Pancreas (tissue), 10 donors: ENCODE data around the gene ARHGAP30. TPM values are rescaled to one million over a fixed set of nuclear protein-coding genes. Genes with fewer than 3 reads are reported as not detected.
"Not testable (repeated sequence)": the region's sequence is repeated elsewhere in the genome, so short reads cannot be mapped to it uniquely, and the experiment has no call there.

ENCODE experiments used
- ATAC-seq, 4 donors: fragments of 200-7000 bp; cut with Tn5 transposase; one replicate each; pipeline versions ENCODE4 v1.8.0 to v1.9.1; 2020; ENCODE audit warnings: mild to moderate bottlenecking in 4 of 4, moderate library complexity in 4 of 4
- DNase-seq, 6 donors: peaks; one replicate each; pipeline ENCODE4 v3.0.0-alpha.2; 2020
- FAIRE-seq: peaks from 2 replicates; lab custom pipeline; 2012; peaks lifted over from hg19 to GRCh38; lab: Jason Lieb, UNC
- H3K27ac ChIP-seq, 4 donors: fragments of 200-600 bp; sonication (generic); 1 replicate in 3 of 4; 2 replicates in 1 of 4; pipeline versions ENCODE4 v1.5.0 to v1.8.0; 2020
- H3K27me3 ChIP-seq, 4 donors: fragments of 200-600 bp; one replicate each; pipeline ENCODE4 v1.8.0; 2021
- H3K36me3 ChIP-seq, 3 donors: fragments of 200-600 bp; sonication (generic) in 1 of 3; one replicate each; pipeline versions ENCODE4 v1.5.0 to v1.8.0; 2020 to 2021
- H3K4me1 ChIP-seq, 3 donors: fragments of 200-600 bp; one replicate each; pipeline ENCODE4 v1.8.0; 2021
- H3K4me3 ChIP-seq, 4 donors: fragments of 200-600 bp; sonication (generic) in 2 of 4; one replicate each; pipeline versions ENCODE4 v1.5.0 to v1.8.0; 2020 to 2021
- H3K9me3 ChIP-seq, 4 donors: fragments of 200-600 bp; one replicate each; pipeline ENCODE4 v1.8.0; 2021
- CTCF ChIP-seq, 4 donors: fragments of 200-600 bp; sonication (generic) in 3 of 4; IDR thresholded peaks; one replicate each; pipeline versions ENCODE4 v1.5.0 to v1.8.0; 2021; ENCODE audit warnings: antibody characterized with exemption in 4 of 4
- WGBS, 2 donors: extraction: QIAGEN DNeasy Blood & Tissue Kit; methylation state at CpG; one replicate each; pipeline ENCODE4 v1.1.7; 2013; 5-methylcytosine and 5-hydroxymethylcytosine counted together
- intact Hi-C, 3 donors: fragments of 100-400 bp; cut with DNase I; formaldehyde crosslinking; loops; one replicate each; pipeline versions ENCODE4 v1.11.1 to v1.14.2; 2022
- polyA plus RNA-seq, 2 donors: library from polyadenylated mRNA; stranded (reverse); fragments of 200-250 nt; gene quantifications; one replicate each; pipeline ENCODE4 v1.2.3, GENCODE V29; 2013
- total RNA-seq, 6 donors: library from RNA; stranded (reverse); fragmentation: NEBNext Ultra II Directional in 4 of 6; extraction: Animal tissue kit (Norgen Biotek cat#: 25700) in 4 of 6; gene quantifications; one replicate each; pipeline versions ENCODE4 v1.2.1 to v1.2.4, GENCODE V29; 2021 to 2023
- donor health status: healthy with polysubstance abuse.
- donor health status: DM: no; HTN: no; CAD: no; lungs with moderate emphysema.
- donor health status: DM: no; HTN: no; CAD: no.
- donor health status: control.
- donor health status: control.
- donor health status: Bipolar disorder and iron deficiency.
- donor health status: DM: yes; HTN: yes; CAD: no.
- donor health status: DM: no; HTN: no; CAD: no.
- donor health status: DM: no; HTN: no; CAD: no.
- donor health status: DM: yes; HTN: yes; CAD: no.

The ARHGAP30 gene
- total and polyA plus RNA-seq, 8 donors = 0.43 to 9.1 (median 1.7) TPM

GRCh38 chr1:161021165-161021969 lies 48.3 kb downstream of the ARHGAP30 start:
- Histone ChIP-seq H3K4me1 (peaks cover 12 to 33% (median 26%) of the 10 kb centered on the region in 3 donors), H3K36me3 (no peaks in the 10 kb centered on the region), H3K4me3 (peak overlapping the region; percentile 47 to 88 (median 74)), H3K27me3 (no peaks in the 10 kb centered on the region), H3K9me3 (no peaks in the 10 kb centered on the region), H3K27ac (peak overlapping the region; percentile 85 to 93 (median 88))
- DNase-seq = peak; percentile 97 to 100 (median 99)
- no peak for TF ChIP-seq CTCF (IDR thresholded peaks at IDR 0.05)
- no peak for FAIRE-seq
- intact Hi-C loops = no loop called here
- ATAC-seq = peak; percentile 94 to 96 (median 96)
- WGBS, 2 donors = 8 to 12% methylated on average over 33 to 34 of the region's 34 CpGs

GRCh38 chr1:161020509-161021164 lies 49.1 kb downstream of the ARHGAP30 start, which contains the start of gene F11R:
Gene F11R, minus strand, starts transcription at chr1:161021152. Its CDS starts 79 bp downstream, at chr1:161021073.
- intact Hi-C loops = no loop called here
- Histone ChIP-seq H3K4me3 (peak within 1 kb of the TSS; percentile 47 to 88 (median 74)), H3K4me1 (peaks cover 12 to 33% (median 26%) of the 10 kb centered on the region in 3 donors), H3K9me3 (no peaks in the 10 kb centered on the region), H3K27me3 (no peaks in the 10 kb centered on the region), H3K36me3 (no peaks in the 10 kb centered on the region), H3K27ac (peak within 1 kb of the TSS; percentile 85 to 93 (median 88))
- DNase-seq = peak in 5 of 6 donors; percentile 55 to 78 (median 71)
- FAIRE-seq = no peak
- peak; percentile 46 to 67 (median 52) for ATAC-seq
- peak in 2 of 4 donors; percentile 10 to 11 for TF ChIP-seq CTCF (IDR thresholded peaks at IDR 0.05)
- WGBS, 2 donors = 0 to 1% methylated on average over 32 to 36 of the region's 36 CpGs

- no peaks in the 10 kb centered on the region for H3K36me3 ChIP-seq
- no peaks in the 10 kb centered on the region for H3K9me3 ChIP-seq
- WGBS, 2 donors = 3 to 6% methylated on average over 10 of the region's 10 CpGs
- peaks cover 12 to 37% (median 26%) of the 10 kb centered on the region in 3 donors for H3K4me1 ChIP-seq
- peak overlapping the region; percentile 47 to 88 (median 74) for H3K4me3 ChIP-seq
- intact Hi-C loops = no loop called here
- ATAC-seq (peak in 2 of 4 donors; percentile 1 to 9), DNase-seq (no peak), FAIRE-seq (no peak)
- no peak for TF ChIP-seq CTCF (IDR thresholded peaks at IDR 0.05)
- H3K27me3 ChIP-seq = no peaks in the 10 kb centered on the region
- H3K27ac ChIP-seq = peak overlapping the region; percentile 85 to 93 (median 88)
Measured at GRCh38 chr1:161019751-161020495, 49.8 kb downstream of the ARHGAP30 start.

GRCh38 chr1:161019111-161019660 lies 50.5 kb downstream of the ARHGAP30 start:
- H3K36me3 ChIP-seq, H3K27me3 ChIP-seq, intact Hi-C loops, FAIRE-seq, DNase-seq, H3K9me3 ChIP-seq, ATAC-seq, H3K27ac ChIP-seq: not testable (repeated sequence)
- WGBS, 2 donors = 82 to 90% methylated on average over 15 of the region's 15 CpGs
- H3K4me3 ChIP-seq = peak overlapping the region in 2 of 4 donors; percentile 72 to 88
- peaks cover 16 to 45% (median 32%) of the 10 kb centered on the region in 3 donors for H3K4me1 ChIP-seq

- Histone ChIP-seq H3K4me1 (peaks cover 21 to 47% (median 34%) of the 10 kb centered on the region in 3 donors), H3K9me3 (no peaks in the 10 kb centered on the region), H3K27me3 (no peaks in the 10 kb centered on the region), H3K4me3 (peak overlapping the region in 1 of 4 donors; percentile 0), H3K36me3 (no peaks in the 10 kb centered on the region), H3K27ac (peak overlapping the region in 1 of 4 donors; percentile 52)
- ATAC-seq (no peak), DNase-seq (no peak), FAIRE-seq (no peak)
- no peak for TF ChIP-seq CTCF (IDR thresholded peaks at IDR 0.05)
- intact Hi-C loops = no loop called here
- WGBS, 2 donors = 86 to 94% methylated on average over 1 of the region's 1 CpG
Measured at GRCh38 chr1:161018631-161018930, 51.1 kb downstream of the ARHGAP30 start.
